H1 (cell line): ENCODE data around the gene LCN6. TPM values are rescaled to one million over a fixed set of nuclear protein-coding genes. Genes with fewer than 3 reads are reported as not detected.

Experiments used
- CTCF ChIA-PET: fragments of 300-600 bp; sonication (Branson Sonifier 250); formaldehyde crosslinking; loops from one replicate; lab custom pipeline; 2021; ENCODE audit not compliant: partially characterized antibody; lab: Charles Lee
- POLR2A ChIA-PET: fragments of 300-600 bp; sonication (Branson Sonifier 250); formaldehyde crosslinking; loops from one replicate; lab custom pipeline; 2021; ENCODE audit warnings: inconsistent platforms; ENCODE audit not compliant: partially characterized antibody; lab: Charles Lee
- DNase-seq, 2 experiments: peaks; one replicate each; pipeline versions ENCODE4 v3.0.0 to v3.0.0-alpha.2; 2010 to 2022; ENCODE audit warnings: low spot score in 2 of 2, low read depth in 1 of 2, mixed read lengths in 1 of 2
- FAIRE-seq: peaks from 2 replicates; lab custom pipeline; 2011; peaks lifted over from hg19 to GRCh38; lab: Jason Lieb, UNC
- H2AFZ ChIP-seq: 2 replicates; pipeline ENCODE4 v1.8.1; 2012; ENCODE audit warnings: low read length, inconsistent platforms
- H2AK5ac ChIP-seq: 2 replicates; pipeline ENCODE4 v1.6.1; 2013; ENCODE audit warnings: low read depth, low read length
- H2BK120ac ChIP-seq: replicated peaks from 2 replicates; pipeline ENCODE3; 2013; ENCODE audit warnings: low read depth, low read length, inconsistent platforms
- H2BK12ac ChIP-seq: 2 replicates; pipeline ENCODE4 v1.6.1; 2013; ENCODE audit warnings: low read depth, low read length
- H2BK15ac ChIP-seq: 2 replicates; pipeline ENCODE4 v1.6.1; 2013; ENCODE audit warnings: low read length
- H2BK20ac ChIP-seq: 2 replicates; pipeline ENCODE4 v1.6.1; 2013; ENCODE audit warnings: low read length
- H2BK5ac ChIP-seq: 2 replicates; pipeline ENCODE4 v1.6.1; 2013; ENCODE audit warnings: low read depth, low read length
- H3K14ac ChIP-seq: 2 replicates; pipeline ENCODE4 v1.6.1; 2013; ENCODE audit warnings: inconsistent platforms; ENCODE audit not compliant: insufficient read length
- H3K18ac ChIP-seq: 2 replicates; pipeline ENCODE4 v1.6.1; 2013; ENCODE audit warnings: low read length; ENCODE audit errors: extremely low read depth
- H3K23ac ChIP-seq: 2 replicates; pipeline ENCODE4 v1.6.1; 2013; ENCODE audit warnings: inconsistent platforms; ENCODE audit not compliant: insufficient read length
- H3K23me2 ChIP-seq: 2 replicates; pipeline ENCODE4 v1.6.1; 2013; ENCODE audit warnings: low read depth, low read length
- H3K27ac ChIP-seq: 2 replicates; pipeline ENCODE4 v1.6.1; 2011; ENCODE audit warnings: low read depth, low read length, inconsistent platforms
- H3K27me3 ChIP-seq, 4 experiments: replicated peaks in 1 of 4; 1 replicate in 1 of 4; 2 replicates in 3 of 4; pipeline versions ENCODE4 v1.6.1 to v1.8.1; 2011 to 2013; ENCODE audit warnings: low read length in 3 of 4, mild to moderate bottlenecking in 3 of 4, inconsistent platforms in 2 of 4, mixed read lengths in 2 of 4, moderate library complexity in 1 of 4; ENCODE audit not compliant: control insufficient read depth in 3 of 4, insufficient read depth in 3 of 4; ENCODE audit errors: extremely low read depth in 1 of 4
- H3K36me3 ChIP-seq, 4 experiments: 2 replicates each; pipeline versions ENCODE4 v1.6.1 to v1.8.1; 2011 to 2013; ENCODE audit warnings: mild to moderate bottlenecking in 4 of 4, low read length in 3 of 4, moderate library complexity in 2 of 4, control low read depth in 1 of 4, inconsistent platforms in 1 of 4; ENCODE audit not compliant: insufficient read depth in 4 of 4, control insufficient read depth in 2 of 4
- H3K4ac ChIP-seq: replicated peaks from 2 replicates; pipeline ENCODE3; 2013; ENCODE audit warnings: low read length, low read depth, mixed read lengths, inconsistent platforms; ENCODE audit not compliant: insufficient read length
- H3K4me1 ChIP-seq, 4 experiments: replicated peaks in 1 of 4; 1 replicate in 1 of 4; 2 replicates in 3 of 4; pipeline versions ENCODE4 v1.6.1 to v1.8.1; 2011 to 2013; ENCODE audit warnings: low read length in 3 of 4, inconsistent platforms in 2 of 4, mixed read lengths in 1 of 4; ENCODE audit not compliant: insufficient read depth in 4 of 4, control insufficient read depth in 3 of 4
- H3K4me2 ChIP-seq, 2 experiments: 2 replicates each; pipeline versions ENCODE4 v1.6.1 to v1.8.1; 2011 to 2013; ENCODE audit warnings: low read depth in 2 of 2, low read length in 2 of 2, control low read depth in 1 of 2, inconsistent platforms in 1 of 2, mild to moderate bottlenecking in 1 of 2; ENCODE audit not compliant: insufficient read depth in 1 of 2
- H3K4me3 ChIP-seq, 4 experiments: fragments of 200-600, 300-600 bp in 1 of 4; sonication (generic), shearing (Covaris generic), sonication (Bioruptor Twin) in 1 of 4; 2 replicates each; pipeline versions ENCODE4 v1.5.1 to v1.8.1; 2011 to 2016; ENCODE audit warnings: low read length in 4 of 4, low read depth in 3 of 4, control low read depth in 2 of 4, inconsistent platforms in 2 of 4, mild to moderate bottlenecking in 2 of 4, mixed read lengths in 1 of 4, moderate library complexity in 1 of 4; ENCODE audit not compliant: insufficient read depth in 2 of 4; ENCODE audit errors: extremely low read depth in 1 of 4
- H3K56ac ChIP-seq: replicated peaks from 2 replicates; pipeline ENCODE3; 2013; ENCODE audit warnings: low read depth, mild to moderate bottlenecking, mixed read lengths, low read length, inconsistent platforms; ENCODE audit not compliant: insufficient read length
- H3K79me1 ChIP-seq: 2 replicates; pipeline ENCODE4 v1.6.1; 2013; ENCODE audit warnings: low read depth, low read length, control low read depth
- H3K79me2 ChIP-seq, 2 experiments: 2 replicates each; pipeline versions ENCODE4 v1.6.1 to v1.8.1; 2012 to 2013; ENCODE audit warnings: low read length in 2 of 2, mild to moderate bottlenecking in 2 of 2, inconsistent platforms in 1 of 2; ENCODE audit not compliant: insufficient read depth in 2 of 2, control insufficient read depth in 1 of 2
- H3K9ac ChIP-seq, 4 experiments: replicated peaks in 1 of 4; 1 replicate in 1 of 4; 2 replicates in 3 of 4; pipeline versions ENCODE4 v1.6.1 to v1.8.1; 2011 to 2013; ENCODE audit warnings: low read depth in 3 of 4, low read length in 3 of 4, control low read depth in 2 of 4, mild to moderate bottlenecking in 2 of 4, moderate library complexity in 2 of 4, inconsistent platforms in 1 of 4; ENCODE audit errors: extremely low read depth in 1 of 4
- H3K9me3 ChIP-seq, 2 experiments: 2 replicates each; pipeline versions ENCODE4 v1.6.1 to v1.8.1; 2012 to 2013; ENCODE audit warnings: mild to moderate bottlenecking in 2 of 2, moderate library complexity in 2 of 2, control low read depth in 1 of 2, inconsistent platforms in 1 of 2, low read depth in 1 of 2, low read length in 1 of 2, mixed read lengths in 1 of 2; ENCODE audit not compliant: insufficient read depth in 2 of 2
- H4K20me1 ChIP-seq, 2 experiments: replicated peaks in 1 of 2; 2 replicates each; pipeline versions ENCODE3 to v1.8.1; 2011 to 2013; ENCODE audit warnings: inconsistent platforms in 2 of 2, low read length in 2 of 2, mild to moderate bottlenecking in 1 of 2; ENCODE audit not compliant: insufficient read depth in 2 of 2, control insufficient read depth in 1 of 2
- H4K5ac ChIP-seq: 2 replicates; pipeline ENCODE4 v1.6.1; 2013; ENCODE audit warnings: low read length, low read depth, mixed read lengths, inconsistent platforms; ENCODE audit not compliant: insufficient read length
- H4K8ac ChIP-seq: 2 replicates; pipeline ENCODE4 v1.8.0; 2013; ENCODE audit warnings: mild to moderate bottlenecking, moderate library complexity, low read length, inconsistent platforms; ENCODE audit not compliant: insufficient read depth; ENCODE audit errors: extremely low read depth
- H4K91ac ChIP-seq: replicated peaks from 2 replicates; pipeline ENCODE3; 2013; ENCODE audit warnings: low read length, mixed read lengths, inconsistent platforms; ENCODE audit not compliant: insufficient read length
- GABPA ChIP-seq: IDR thresholded peaks from 2 replicates; pipeline ENCODE4 v1.6.1; 2011; ENCODE audit warnings: mild to moderate bottlenecking, low read length, moderate library complexity, borderline replicate concordance; ENCODE audit not compliant: insufficient read depth
- POLR2A ChIP-seq, 2 experiments: IDR thresholded peaks; 1 replicate in 1 of 2; 2 replicates in 1 of 2; pipeline ENCODE4 v1.6.1; 2011; ENCODE audit warnings: low read depth in 2 of 2, low read length in 2 of 2, mild to moderate bottlenecking in 2 of 2; ENCODE audit errors: control extremely low read depth in 1 of 2
- SAP30 ChIP-seq: fragments of 300-600 bp; sonication (generic); IDR thresholded peaks from 2 replicates; pipeline ENCODE4 v1.7.1; 2012; ENCODE audit warnings: low read length, moderate library complexity, mild to moderate bottlenecking, inconsistent platforms; ENCODE audit not compliant: insufficient read depth, insufficient replicate concordance
- SIN3A ChIP-seq, 2 experiments: IDR thresholded peaks in 1 of 2; conservative IDR thresholded peaks in 1 of 2; 2 replicates each; pipeline ENCODE4 v1.6.1; 2011 to 2012; ENCODE audit warnings: low read length in 2 of 2, improper control_type of control experiment in 1 of 2, low read depth in 1 of 2, mild to moderate bottlenecking in 1 of 2
- WGBS, 2 experiments: shearing (Covaris generic) in 1 of 2; methylation state at CpG; one replicate each; pipeline versions ENCODE4 v1.1.6 to v1.1.7; 2013 to 2015; ENCODE audit warnings: low lambda C conversion rate in 2 of 2, mixed read lengths in 2 of 2, inconsistent platforms in 1 of 2, low coverage in 1 of 2, missing lambda C conversion rate in 1 of 2; ENCODE audit not compliant: insufficient replicate concordance in 2 of 2, insufficient coverage in 1 of 2, insufficient read length in 1 of 2; ENCODE audit errors: extremely low coverage in 1 of 2, missing lambda C conversion rate in 1 of 2; 5-methylcytosine and 5-hydroxymethylcytosine counted together
- polyA plus RNA-seq, 7 experiments: library from polyadenylated mRNA; depleted of rRNA in 3 of 7; stranded (reverse) in 5 of 7; unstranded in 2 of 7; fragments of >200 nt in 5 of 7; fragments of 200-250 nt in 2 of 7; gene quantifications; 1 replicate in 5 of 7; 2 replicates in 1 of 7; 4 replicates in 1 of 7; pipeline versions ENCODE4 v1.2.1 to v1.2.3, GENCODE V29; 2011 to 2013; ENCODE audit warnings: missing spikeins in 2 of 7, mixed read lengths in 2 of 7
- total RNA-seq: library from RNA; stranded (reverse); fragmentation: NEBNext Ultra II Directional; extraction: Animal tissue kit (Norgen Biotek cat#: 25700); gene quantifications from 2 replicates; pipeline ENCODE4 v1.2.1, GENCODE V29; 2021

Gene LCN6
- total and polyA plus RNA-seq, 2 of the 8 experiments (the other 6 are each of a cell fraction or from before 2014, with no cell fraction given): not detected

DNA sequence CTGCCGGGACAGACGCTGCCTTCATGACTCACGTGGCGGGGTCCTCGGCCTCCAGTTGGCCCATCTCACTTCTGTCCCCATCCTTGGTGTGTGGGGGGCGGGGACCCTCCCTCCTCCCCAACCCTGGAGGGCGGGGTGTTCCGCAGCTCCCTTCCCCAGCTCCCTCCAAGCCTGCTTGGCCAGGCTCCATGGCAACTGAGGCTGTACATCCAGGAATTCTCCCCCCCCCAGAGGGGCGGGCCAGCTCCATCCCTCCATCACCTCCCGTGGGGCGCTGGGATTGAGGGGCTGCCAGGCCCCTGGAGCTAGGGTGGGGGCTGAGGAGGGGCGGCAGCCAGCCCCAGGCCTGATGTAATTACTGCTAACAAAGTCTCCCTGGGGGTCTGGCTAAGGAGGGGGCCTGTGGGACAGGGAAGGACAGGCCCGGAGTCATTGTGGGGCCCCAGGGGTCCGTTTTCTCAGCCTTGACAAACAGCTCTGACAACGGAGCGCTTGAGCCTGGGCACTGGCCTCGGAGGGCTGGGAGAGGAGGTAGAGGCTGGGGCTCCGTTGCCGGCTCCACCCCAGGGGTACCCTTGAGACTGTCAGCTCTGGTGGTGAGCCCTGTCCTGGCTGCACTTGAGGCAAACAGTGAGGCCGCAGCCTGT lies 28.0 kb downstream of the LCN6 start:
- POLR2A ChIA-PET: interaction anchor here (1.1 to 11.2 kb wide), 4 partner anchors 7 to 23 kb away, joined by 3 to 223 read pairs (median 32); partner anchors contain the start of genes DIPK1B and LCN10
- H4K8ac ChIP-seq: peak overlapping the region; percentile 25; the same call in 1 of the 2 replicates
- no peak overlapping the region for H3K56ac ChIP-seq
- H3K18ac ChIP-seq: no peak overlapping the region
- peaks cover 10 to 33% (median 21%) of the 10 kb centered on the region in 4 experiments; a peak in 6 of 8 replicates for H3K36me3 ChIP-seq
- no peak overlapping the region for H4K91ac ChIP-seq
- H3K9me3 ChIP-seq: no peaks in the 10 kb centered on the region
- DNase-seq: no peak
- no peak overlapping the region for H2AK5ac ChIP-seq
- no peak overlapping the region for H2BK120ac ChIP-seq
- no peak overlapping the region for H2BK15ac ChIP-seq
- H3K4me3 ChIP-seq: no peak overlapping the region
- H2AFZ ChIP-seq: no peak overlapping the region
- H3K79me2 ChIP-seq: peaks cover 0 to 2% of the 10 kb centered on the region in 2 experiments; a peak in 1 of 4 replicates
- no peak for FAIRE-seq
- no peak overlapping the region for H2BK20ac ChIP-seq
- no peak overlapping the region for H4K5ac ChIP-seq
- H3K4ac ChIP-seq: no peak overlapping the region
- no peak overlapping the region; a peak in 1 of 7 replicates for H3K9ac ChIP-seq
- CTCF ChIA-PET: interaction anchor here (0.6 to 9.2 kb wide), 7 partner anchors 8 to 371 kb away, joined by 3 to 62 read pairs (median 4); partner anchors contain the start of gene LCN8
- H3K23ac ChIP-seq: no peak overlapping the region
- H2BK5ac ChIP-seq: 0 out of 2 replicates have a peak overlapping the region, but pooled peaks have one; percentile 16
- peaks cover 11 to 34% of the 10 kb centered on the region in 2 experiments for H4K20me1 ChIP-seq
- H3K23me2 ChIP-seq: no peaks in the 10 kb centered on the region; the same call in 1 of the 2 replicates
- WGBS, 2 experiments: 78% methylated on average over 17 of the region's 20 CpGs; no CpG with 5 or more reads in 1 of the 2 experiments
- H3K27me3 ChIP-seq: no peaks in the 10 kb centered on the region
- no peak overlapping the region for H3K14ac ChIP-seq
- TF ChIP-seq SIN3A (conservative IDR thresholded peaks at IDR 0.05 in 1 of 2, IDR thresholded peaks at IDR 0.05 in 1 of 2; ENCODE audit: low read depth in 1 of 2, low read length in 2 of 2) (0 out of 4 replicates have a peak, but pooled peaks of 1 of the 2 experiments have one; percentile 35), SAP30 (no peak), GABPA (peak; percentile 16; the same call in 1 of the 2 replicates), POLR2A (IDR thresholded peaks at IDR 0.05; ENCODE audit: control extremely low read depth in 1 of 2, low read depth in 2 of 2, low read length in 2 of 2) (peak in 1 of 2 experiments; percentile 19; a peak in 1 of 3 replicates)
- H3K4me1 ChIP-seq: peaks cover 0 to 7% (median 1%) of the 10 kb centered on the region in 4 experiments; a peak in 3 of 7 replicates
- peaks cover 6% of the 10 kb centered on the region for H3K79me1 ChIP-seq
- no peak overlapping the region for H2BK12ac ChIP-seq
- no peak overlapping the region for H3K27ac ChIP-seq
- H3K4me2 ChIP-seq: no peak overlapping the region
